HG03571 (cell line): ENCODE measurements around the gene INTS3.
"Not testable (repeated sequence)": the region's sequence is repeated elsewhere in the genome, so short reads cannot be mapped to it uniquely, and the experiment has no call there.

Source experiments
- ATAC-seq: cut with Tn5 transposase; IDR thresholded peaks from one replicate; pipeline ENCODE4 v1.9.1; 2021; ENCODE audit not compliant: unreplicated experiment

INTS3 gene

DNA sequence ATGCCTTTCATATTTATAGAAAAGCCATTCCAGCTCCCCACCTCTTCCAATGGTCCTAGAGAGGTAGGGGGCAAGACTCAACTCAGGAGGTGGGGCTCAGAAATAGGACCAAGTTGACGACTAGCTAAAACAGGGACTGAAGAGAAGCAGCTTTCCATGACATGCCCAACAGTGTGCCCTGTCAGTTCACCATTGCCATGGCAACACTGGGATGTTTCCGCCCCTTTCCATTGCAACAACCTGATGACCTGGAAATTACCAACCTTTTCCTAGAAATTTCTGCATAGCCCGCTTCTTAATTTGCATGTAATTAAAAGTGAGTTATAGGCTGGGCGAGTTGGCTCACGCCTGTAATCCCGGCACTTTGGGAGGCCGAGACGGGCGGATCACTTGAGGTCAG, 22.4 kb upstream of the INTS3 start:
- ATAC-seq, result no peak

DNA sequence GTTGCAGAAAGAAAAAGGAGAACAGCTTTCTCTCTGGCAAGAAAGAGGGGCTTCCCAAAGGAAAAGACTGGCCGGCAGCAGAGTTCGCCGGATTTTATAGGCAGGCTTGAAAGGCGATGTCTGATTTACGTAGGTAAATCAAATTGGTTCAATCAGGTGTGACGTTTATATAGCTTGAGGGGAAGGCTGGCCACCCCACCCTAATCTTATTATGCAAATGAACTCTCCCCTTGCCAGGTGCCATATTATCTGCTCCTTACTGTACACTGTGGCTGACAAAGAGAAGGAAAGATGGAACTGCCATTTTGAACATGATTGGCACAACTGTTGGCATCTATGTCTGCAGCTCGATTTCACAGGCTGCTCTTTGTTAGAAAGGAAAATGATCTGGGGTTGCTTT, 16.8 kb upstream of the INTS3 start:
- no peak for ATAC-seq

GRCh38 chr1:153716211-153716610, 11.6 kb upstream of the INTS3 start:
- ATAC-seq, result not testable (repeated sequence)

- ATAC-seq, result no peak
These were observed 10.5 kb upstream of the INTS3 start for GRCh38 chr1:153717330-153717729.

GRCh38 chr1:153723687-153724086, 4.2 kb upstream of the INTS3 start:
- ATAC-seq, result no peak

DNA sequence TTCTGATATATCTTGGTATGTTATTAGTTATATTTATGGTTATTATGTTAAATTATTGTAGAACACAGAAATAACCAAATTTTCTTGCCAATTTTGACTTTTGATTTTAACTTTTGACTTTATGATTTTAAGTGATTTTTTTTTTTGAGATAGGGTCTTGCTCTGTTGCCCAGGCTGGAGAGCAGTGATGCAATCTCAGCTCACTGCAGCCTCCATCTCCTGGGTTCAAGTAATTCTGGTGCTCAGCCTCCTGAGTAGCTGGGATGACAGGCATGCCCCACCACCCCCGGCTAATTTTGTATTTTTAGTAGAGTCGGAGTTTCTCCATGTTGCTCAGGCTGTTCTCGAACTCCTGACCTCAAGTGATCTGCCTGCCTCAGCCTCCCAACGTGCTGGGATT, 3.2 kb upstream of the INTS3 start:
- not testable (repeated sequence) for ATAC-seq

- ATAC-seq, result no peak
These were observed 636 bp downstream of the INTS3 start for GRCh38 chr1:153728305-153729066.

GRCh38 chr1:153730468-153730988, 2.7 kb downstream of the INTS3 start:
- no peak for ATAC-seq

DNA sequence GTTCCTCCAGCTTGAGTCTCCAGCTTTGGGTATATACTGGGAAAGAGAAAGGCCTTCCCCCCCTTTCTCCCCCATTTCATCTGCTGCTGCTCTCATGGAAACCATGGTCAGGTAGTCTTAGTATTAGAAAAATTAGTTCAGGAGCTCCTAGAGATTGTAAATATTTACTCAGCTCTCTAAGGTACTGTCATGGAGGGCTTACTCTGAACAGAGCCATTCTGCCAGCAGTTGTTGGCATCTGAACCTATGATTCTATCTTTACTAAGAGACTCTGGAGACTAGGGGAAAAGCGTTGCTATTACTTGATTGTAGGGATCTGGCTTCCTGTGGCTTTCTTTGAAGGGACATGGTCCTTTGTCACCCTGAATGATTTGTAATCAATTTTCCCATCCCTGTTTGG, 6.1 kb downstream of the INTS3 start:
- ATAC-seq, result no peak

- ATAC-seq, result no peak
These were observed 6.7 kb downstream of the INTS3 start for GRCh38 chr1:153734396-153735089.

DNA sequence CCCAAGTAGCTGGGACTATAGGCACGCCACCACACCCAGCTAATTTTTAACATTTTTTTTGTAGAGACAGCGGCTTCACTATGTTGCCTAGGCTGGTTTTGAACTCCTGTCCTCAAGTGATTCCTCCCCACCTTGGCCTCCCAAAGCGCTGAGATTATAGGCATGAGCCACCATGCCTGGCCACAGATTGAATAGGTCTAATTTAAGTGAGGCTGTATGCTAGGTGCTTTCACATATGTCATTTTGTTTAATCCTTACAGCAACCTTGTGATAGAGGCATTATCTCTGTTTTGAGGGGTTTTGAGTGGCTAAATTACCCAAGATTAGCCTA, 7.2 kb downstream of the INTS3 start:
- no peak for ATAC-seq

GRCh38 chr1:153741986-153742385, 14.1 kb downstream of the INTS3 start:
- ATAC-seq, result no peak

DNA sequence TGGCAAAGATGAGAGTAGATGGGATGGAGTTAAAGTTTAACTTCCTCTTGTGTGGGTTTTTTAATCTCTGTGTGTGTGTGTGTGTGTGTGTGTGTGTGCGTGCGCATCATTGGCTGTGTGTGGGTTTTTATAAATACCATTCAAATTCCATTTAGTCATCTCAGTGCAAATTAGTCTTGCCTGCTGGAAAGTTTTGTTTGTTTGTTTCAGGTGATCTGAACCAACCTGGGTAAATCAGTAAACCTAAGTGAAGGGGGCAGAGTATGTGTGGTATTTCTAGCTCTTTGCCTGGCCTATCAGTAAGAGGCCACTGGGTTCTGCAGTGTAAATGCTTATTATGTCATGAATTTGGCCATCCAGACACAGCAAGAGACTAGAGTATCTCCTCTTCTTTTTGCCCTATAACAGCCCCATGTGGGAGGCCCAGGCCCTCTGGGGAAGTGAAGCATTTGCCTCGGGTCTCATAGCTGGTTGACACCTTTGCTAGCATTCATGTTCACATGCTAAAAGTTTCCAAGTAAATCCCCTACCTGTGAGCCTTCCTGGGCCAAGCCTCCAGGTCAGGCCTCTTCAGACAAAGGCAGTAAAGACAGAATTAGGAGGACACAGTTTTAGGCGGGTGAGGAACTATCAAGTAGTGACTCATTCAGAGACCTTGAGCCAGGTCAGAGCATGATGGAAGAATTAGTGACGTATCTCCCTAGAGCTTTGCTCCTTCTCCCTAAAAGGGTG, 14.7 kb downstream of the INTS3 start:
- no peak for ATAC-seq

- no peak for ATAC-seq
These were observed 17.6 kb downstream of the INTS3 start for GRCh38 chr1:153745417-153745816.

GRCh38 chr1:153746174-153746573, 18.3 kb downstream of the INTS3 start:
- ATAC-seq, result no peak

GRCh38 chr1:153748903-153749302, 21.1 kb downstream of the INTS3 start:
- ATAC-seq, result no peak

GRCh38 chr1:153749408-153750005, 21.7 kb downstream of the INTS3 start:
- peak; percentile 81 for ATAC-seq

GRCh38 chr1:153750026-153750995, 22.5 kb downstream of the INTS3 start:
- ATAC-seq, result no peak

DNA sequence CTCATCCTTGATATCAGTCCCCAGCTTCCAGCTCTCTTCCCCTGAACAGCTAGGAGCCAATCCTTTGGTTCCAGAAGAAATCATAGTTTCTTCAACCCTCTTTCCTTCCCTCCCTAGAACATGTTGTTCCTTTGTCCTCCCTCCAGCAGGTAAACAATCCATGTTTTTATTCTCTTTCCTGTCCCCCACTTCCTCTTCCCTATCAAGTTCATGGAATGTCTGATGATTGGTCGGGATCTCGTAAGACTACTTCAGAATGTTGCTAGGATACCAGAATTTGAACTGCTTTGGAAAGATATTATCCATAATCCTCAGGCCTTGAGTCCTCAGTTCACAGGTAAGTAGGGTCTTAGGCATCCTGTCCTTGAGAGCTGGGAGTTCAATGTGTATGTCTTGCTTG, 24.2 kb downstream of the INTS3 start:
- no peak for ATAC-seq

DNA sequence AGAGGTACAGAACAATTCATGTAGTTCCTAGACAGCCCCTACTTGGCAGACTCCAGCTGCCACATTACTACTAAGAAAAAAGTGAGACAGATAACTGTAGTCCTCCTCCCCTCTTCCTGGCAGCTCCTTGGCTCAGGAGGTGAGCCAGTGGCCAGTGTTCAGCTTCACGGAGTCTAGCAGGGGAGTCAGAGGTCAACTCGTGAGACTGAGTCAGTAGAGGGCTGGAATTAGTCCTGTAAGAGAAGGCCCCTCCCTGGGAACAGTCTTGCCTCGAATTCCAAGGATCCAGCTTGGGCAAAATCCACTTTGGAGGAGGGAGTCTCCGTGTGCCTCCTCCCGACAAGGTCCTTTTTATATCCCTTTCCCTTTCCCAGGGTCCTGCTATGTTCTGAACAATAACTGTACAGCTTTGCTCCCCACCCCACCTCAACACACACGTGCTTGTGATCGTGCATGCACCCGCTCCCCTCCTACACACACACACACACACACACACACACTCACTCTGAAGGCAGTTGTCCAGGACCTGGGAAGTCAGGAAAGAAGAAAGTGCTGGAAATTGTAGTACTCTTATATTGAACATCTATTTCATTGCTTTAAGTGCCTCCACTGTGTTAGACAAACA, 24.8 kb downstream of the INTS3 start:
- ATAC-seq, result no peak
